ENCODE data around the gene IKZF2. TPM values are rescaled to one million over a fixed set of nuclear protein-coding genes. Genes with fewer than 3 reads are reported as not detected.

IKZF2 gene
- total and polyA plus RNA-seq, 4 donors: 1.3 to 51.4 (median 7.3) TPM

- no peak for TF ChIP-seq CTCF (IDR thresholded peaks at IDR 0.05; ENCODE audit: control extremely low read depth, extremely low read depth)
- H3K27ac ChIP-seq (ENCODE audit: low read depth in 1 of 2, low read length in 1 of 2): no peak overlapping the region
- H3K4me3 ChIP-seq: no peak overlapping the region
- H3K4me1 ChIP-seq (ENCODE audit: control insufficient read depth in 5 of 5, insufficient read depth in 5 of 5, low read length in 5 of 5): no peaks in the 10 kb centered on the region
- no peaks in the 10 kb centered on the region for H3K27me3 ChIP-seq (ENCODE audit: control insufficient read depth in 3 of 3, insufficient read depth in 3 of 3, low read length in 2 of 3)
- no peaks in the 10 kb centered on the region for H3K9me3 ChIP-seq (ENCODE audit: control insufficient read depth in 4 of 4, insufficient read depth in 3 of 4, low read length in 3 of 4)
- no peak for ATAC-seq (ENCODE audit: insufficient read depth, low FRiP score)
- no peak overlapping the region for H3K9ac ChIP-seq (ENCODE audit: insufficient read depth in 1 of 2, low read length in 2 of 2)
- DNase-seq: no peak
- peaks cover 0 to 3% (median 0%) of the 10 kb centered on the region in 4 donors for H3K36me3 ChIP-seq (ENCODE audit: control insufficient read depth in 4 of 4, insufficient read depth in 4 of 4, low read length in 4 of 4)
Measured at GRCh38 chr2:213018340-213018901, 133.0 kb downstream of the IKZF2 start.

DNA sequence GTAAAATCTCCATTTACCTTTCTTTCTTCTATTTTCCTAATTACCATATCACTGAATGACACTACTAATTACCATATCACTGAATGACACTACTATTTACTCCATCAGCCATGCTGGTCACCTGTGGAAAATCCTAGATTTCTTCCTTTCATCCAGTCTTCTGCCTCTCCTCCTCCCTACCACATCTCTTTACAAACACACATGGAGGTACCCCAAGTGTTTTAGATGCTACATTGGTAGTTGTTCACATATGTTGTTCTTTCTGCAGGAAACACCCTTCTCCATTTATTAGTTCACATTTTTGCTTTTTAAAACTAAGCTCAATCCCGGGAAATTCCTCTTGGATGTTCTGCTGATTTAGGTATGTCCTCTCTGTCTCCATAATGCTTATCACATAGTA lies 134.0 kb downstream of the IKZF2 start:
- no peak for DNase-seq
- Histone ChIP-seq H3K4me3 (no peak overlapping the region), H3K9me3 (ENCODE audit: control insufficient read depth in 4 of 4, insufficient read depth in 3 of 4, low read length in 3 of 4) (no peaks in the 10 kb centered on the region), H3K4me1 (ENCODE audit: control insufficient read depth in 5 of 5, insufficient read depth in 5 of 5, low read length in 5 of 5) (no peaks in the 10 kb centered on the region), H3K27me3 (ENCODE audit: control insufficient read depth in 3 of 3, insufficient read depth in 3 of 3, low read length in 2 of 3) (no peaks in the 10 kb centered on the region), H3K27ac (ENCODE audit: low read depth in 1 of 2, low read length in 1 of 2) (no peak overlapping the region), H3K9ac (ENCODE audit: insufficient read depth in 1 of 2, low read length in 2 of 2) (no peak overlapping the region), H3K36me3 (ENCODE audit: control insufficient read depth in 4 of 4, insufficient read depth in 4 of 4, low read length in 4 of 4) (peaks cover 0 to 3% (median 0%) of the 10 kb centered on the region in 4 donors)
- ATAC-seq (ENCODE audit: insufficient read depth, low FRiP score): no peak
- TF ChIP-seq CTCF (IDR thresholded peaks at IDR 0.05; ENCODE audit: control extremely low read depth, extremely low read depth): no peak
- 88 to 90% methylated on average over 1 of the region's 1 CpG for WGBS, 2 donors

DNA sequence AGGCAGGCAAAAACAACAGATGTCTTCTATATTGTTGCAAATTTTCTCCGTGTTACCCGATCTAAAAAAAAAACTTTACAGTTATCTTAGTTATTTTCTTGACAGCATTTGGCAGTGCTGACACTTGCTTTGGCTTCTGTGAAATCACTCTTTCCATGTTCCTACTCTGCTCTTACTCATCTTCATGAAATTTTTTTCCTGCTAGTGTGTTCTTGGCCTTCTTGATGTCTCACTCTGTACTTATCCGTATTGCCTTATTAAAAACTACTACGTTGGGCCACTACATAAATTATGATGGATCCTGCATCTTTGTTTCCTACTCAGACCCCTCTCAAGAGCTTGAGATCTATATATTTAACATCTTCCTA lies 134.4 kb downstream of the IKZF2 start:
- H3K4me1 ChIP-seq (ENCODE audit: control insufficient read depth in 5 of 5, insufficient read depth in 5 of 5, low read length in 5 of 5): no peaks in the 10 kb centered on the region
- H3K9ac ChIP-seq (ENCODE audit: insufficient read depth in 1 of 2, low read length in 2 of 2): no peak overlapping the region
- no peaks in the 10 kb centered on the region for H3K27me3 ChIP-seq (ENCODE audit: control insufficient read depth in 3 of 3, insufficient read depth in 3 of 3, low read length in 2 of 3)
- ATAC-seq (ENCODE audit: insufficient read depth, low FRiP score): no peak
- no peaks in the 10 kb centered on the region for H3K9me3 ChIP-seq (ENCODE audit: control insufficient read depth in 4 of 4, insufficient read depth in 3 of 4, low read length in 3 of 4)
- H3K4me3 ChIP-seq: no peak overlapping the region
- no peak for DNase-seq
- 84 to 91% methylated on average over 4 of the region's 4 CpGs for WGBS, 2 donors
- H3K36me3 ChIP-seq (ENCODE audit: control insufficient read depth in 4 of 4, insufficient read depth in 4 of 4, low read length in 4 of 4): peaks cover 0 to 3% (median 0%) of the 10 kb centered on the region in 4 donors
- no peak for TF ChIP-seq CTCF (IDR thresholded peaks at IDR 0.05; ENCODE audit: control extremely low read depth, extremely low read depth)
- H3K27ac ChIP-seq (ENCODE audit: low read depth in 1 of 2, low read length in 1 of 2): no peak overlapping the region

Measured in lung (tissue), 12 donors.